Islet of Langerhans (tissue), 1 donor: Measurements from ENCODE around the gene TDRD7.
A peak's percentile ranks its signal among the peaks of the same experiment; 100 is the strongest.
"Not testable (repeated sequence)": the region's sequence is repeated elsewhere in the genome, so short reads cannot be mapped to it uniquely, and the experiment has no call there.

Source experiments
- FAIRE-seq: peaks from one replicate; lab custom pipeline; 2011; peaks lifted over from hg19 to GRCh38; lab: Jason Lieb, UNC

The TDRD7 gene

GRCh38 chr9:97427885-97428284 lies 16.0 kb downstream of the TDRD7 start:
- no peak for FAIRE-seq

DNA sequence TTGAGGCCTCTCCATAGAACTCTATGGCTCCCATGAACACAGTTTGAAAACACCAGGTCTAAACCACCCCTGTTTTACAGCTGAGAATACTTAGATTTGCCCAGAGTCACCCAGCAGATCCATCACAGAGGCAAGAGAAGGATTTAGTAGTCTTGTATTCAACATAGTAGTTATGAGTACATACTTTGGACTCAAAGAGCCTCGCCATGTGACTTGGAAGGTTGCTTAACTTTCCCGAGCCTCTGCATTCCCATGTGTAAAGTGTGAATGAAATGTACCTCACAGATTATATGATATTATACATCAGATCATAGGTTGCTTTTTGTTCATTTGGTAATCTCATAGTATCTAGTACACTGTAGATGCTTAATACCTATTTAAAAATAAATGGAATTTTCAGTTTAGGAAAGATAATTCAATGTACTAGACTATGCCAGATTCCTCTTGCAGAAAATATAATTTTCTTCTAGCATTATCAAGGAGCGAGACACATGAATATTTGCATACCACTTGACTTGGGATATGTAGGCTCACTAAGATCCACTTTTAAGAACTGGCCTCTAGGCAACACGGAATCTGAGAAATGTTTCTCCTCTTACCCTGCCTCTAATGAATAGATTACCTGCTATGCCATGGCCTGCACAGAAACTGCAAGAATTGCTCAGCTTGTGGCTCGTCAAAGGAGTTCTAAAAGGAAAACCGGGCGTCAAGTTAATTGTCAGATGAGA lies 18.6 kb downstream of the TDRD7 start:
- no peak for FAIRE-seq

DNA sequence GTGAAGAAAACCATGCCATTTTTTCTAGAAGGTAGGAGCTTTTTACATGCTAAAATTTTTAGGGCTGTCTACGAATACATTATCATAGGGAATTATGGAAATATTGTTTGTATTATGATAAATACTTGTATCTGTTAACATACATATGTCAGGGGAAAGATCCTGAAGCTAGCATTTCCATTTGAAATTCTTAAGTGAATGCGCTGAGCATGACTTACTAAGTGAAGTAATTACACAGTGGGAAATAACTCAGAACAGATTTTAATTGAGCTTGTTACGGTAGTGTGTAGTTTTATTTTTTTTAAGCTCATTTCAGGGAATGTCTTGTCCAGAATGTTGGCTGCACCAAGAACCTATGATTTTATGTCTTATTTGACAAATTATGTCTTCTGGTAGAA lies 19.1 kb downstream of the TDRD7 start:
- FAIRE-seq = no peak

DNA sequence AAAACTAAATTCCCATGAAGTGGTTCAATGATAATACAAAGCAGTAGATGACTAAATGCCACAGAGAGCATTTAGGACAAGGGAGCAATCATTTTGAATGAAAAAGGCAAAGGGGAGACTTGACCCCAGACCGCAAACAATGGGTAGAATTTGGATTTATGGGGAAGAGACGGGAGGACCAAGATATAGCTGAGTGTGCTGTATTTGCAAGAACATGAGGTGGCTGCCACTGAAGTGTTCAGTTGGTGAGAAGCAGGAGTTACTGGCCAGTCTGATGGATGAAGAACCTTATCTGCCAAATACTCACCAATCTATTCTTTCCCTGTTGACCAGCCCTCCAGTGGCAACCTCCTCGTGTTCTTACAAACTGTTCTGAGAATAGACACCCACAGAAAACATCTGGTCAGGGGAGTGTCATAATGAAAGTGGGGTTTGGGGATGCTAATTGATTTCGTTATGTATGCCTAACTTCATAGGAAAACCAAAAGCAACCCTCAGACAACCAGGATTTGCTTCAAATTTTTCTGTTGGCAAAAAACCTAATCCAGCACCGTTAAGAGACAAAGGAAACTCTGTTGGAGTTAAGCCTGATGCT lies 19.8 kb downstream of the TDRD7 start:
- FAIRE-seq = no peak

DNA sequence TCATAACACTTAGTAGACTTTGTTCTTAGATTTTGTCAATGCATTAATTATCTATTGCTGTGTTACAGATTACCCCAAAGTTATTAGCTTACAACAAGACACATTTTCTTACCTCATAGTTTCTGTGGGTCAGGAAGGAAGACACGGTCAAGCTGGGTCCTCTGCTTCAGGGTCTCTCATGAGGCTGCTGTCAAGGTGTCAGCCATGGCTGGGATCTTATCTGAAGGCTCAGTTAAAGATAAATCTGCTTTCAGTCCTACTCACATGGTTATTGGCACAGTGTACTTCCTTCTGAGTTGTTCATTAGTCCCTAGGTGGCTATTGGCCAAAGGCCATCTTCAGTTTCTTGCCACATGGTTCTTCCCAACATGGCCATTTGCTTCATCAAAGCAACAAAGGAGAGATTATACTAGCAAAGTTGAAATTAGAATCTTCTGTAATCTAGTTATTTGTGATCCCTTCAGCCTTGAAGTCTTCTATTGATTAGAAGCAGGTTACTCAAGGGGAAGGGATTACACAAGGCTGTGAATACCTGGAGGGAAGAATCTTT lies 25.2 kb downstream of the TDRD7 start:
- no peak for FAIRE-seq

GRCh38 chr9:97438257-97438656 lies 26.4 kb downstream of the TDRD7 start:
- FAIRE-seq = no peak

GRCh38 chr9:97438666-97439065 lies 26.8 kb downstream of the TDRD7 start:
- no peak for FAIRE-seq

DNA sequence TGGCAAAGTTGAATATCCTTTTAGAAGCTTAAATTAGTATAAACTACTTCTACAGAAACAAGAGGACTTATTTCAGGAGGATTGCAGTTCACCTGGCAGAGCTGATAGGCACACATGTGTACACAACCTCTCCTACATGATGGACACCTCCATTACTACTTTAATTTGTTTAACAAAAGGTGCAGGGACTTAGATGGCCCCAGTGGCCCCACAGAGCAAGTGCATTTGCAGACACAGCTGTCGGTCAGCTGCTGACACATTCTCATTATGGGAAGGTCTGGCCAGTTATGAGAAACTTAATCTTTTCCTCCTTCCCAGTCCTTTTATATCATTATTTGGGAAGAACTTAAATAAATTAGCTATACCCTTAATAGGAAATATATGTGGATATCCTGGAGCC lies 28.3 kb downstream of the TDRD7 start:
- no peak for FAIRE-seq

- no peak for FAIRE-seq
Observed at GRCh38 chr9:97441729-97442128, 29.8 kb downstream of the TDRD7 start.

- FAIRE-seq = no peak
Observed at GRCh38 chr9:97445119-97445701, 33.3 kb downstream of the TDRD7 start.

- no peak for FAIRE-seq
Observed at GRCh38 chr9:97447001-97447400, 35.1 kb downstream of the TDRD7 start.

DNA sequence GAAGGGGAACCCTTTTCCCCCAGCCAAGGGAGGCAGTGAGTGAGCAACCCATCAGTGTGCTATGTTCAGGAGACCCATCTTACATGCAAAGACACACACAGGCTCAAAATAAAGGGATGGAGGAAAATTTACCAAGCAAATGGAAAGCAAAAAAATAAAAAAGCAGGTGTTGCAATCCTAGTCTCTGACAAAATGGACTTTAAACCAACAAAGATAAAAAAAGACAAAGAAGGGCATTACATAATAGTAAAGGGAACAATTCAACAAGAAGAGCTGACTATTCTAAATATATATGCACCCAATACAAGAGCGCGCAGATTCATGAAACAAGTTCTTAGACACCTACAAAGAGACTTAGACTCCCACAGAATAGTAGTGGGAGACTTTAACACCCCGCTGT lies 41.7 kb downstream of the TDRD7 start:
- FAIRE-seq = not testable (repeated sequence)

GRCh38 chr9:97456841-97457240 lies 44.9 kb downstream of the TDRD7 start:
- not testable (repeated sequence) for FAIRE-seq

DNA sequence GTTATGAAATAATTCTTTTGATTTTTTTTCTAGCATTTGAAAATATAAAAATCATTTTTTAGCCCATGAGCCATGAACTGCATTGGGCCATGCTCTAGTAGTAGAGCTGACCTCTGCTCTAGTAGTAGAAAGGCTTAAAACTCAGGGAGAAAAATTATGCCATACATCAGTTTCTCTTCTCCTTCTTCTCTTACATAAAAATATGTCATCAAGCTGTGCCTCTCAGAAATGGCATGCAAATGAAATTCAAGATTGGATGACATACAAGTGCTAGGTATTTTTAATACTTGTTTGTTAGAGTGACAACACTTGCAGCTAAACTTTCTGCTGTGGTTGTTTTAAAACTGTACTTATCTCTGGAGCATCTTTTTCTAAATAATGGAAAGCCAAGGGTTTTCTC lies 47.4 kb downstream of the TDRD7 start:
- no peak for FAIRE-seq

DNA sequence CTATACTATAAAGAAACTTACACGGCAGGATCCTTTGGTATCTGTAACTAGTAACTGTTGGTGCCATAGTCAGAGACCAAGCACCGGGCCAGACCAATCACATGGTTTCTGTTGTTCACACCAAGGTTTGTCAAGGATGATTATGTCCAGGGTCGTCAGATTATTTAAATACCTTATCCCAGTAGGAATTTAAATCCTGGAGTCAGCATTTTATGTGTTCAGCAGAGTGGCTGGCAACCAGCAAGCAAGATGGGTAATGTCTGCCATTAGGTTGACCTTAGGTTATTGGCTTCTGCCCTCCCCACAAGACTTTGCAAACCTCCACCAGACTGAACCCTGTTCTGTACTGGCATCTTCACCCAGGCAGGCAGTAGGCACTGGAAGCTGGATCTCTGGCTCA lies 50.3 kb downstream of the TDRD7 start:
- no peak for FAIRE-seq

- no peak for FAIRE-seq
Observed at GRCh38 chr9:97462914-97463313, 51.0 kb downstream of the TDRD7 start.

GRCh38 chr9:97468658-97469448 lies 57.0 kb downstream of the TDRD7 start:
- FAIRE-seq = peak; percentile 13

DNA sequence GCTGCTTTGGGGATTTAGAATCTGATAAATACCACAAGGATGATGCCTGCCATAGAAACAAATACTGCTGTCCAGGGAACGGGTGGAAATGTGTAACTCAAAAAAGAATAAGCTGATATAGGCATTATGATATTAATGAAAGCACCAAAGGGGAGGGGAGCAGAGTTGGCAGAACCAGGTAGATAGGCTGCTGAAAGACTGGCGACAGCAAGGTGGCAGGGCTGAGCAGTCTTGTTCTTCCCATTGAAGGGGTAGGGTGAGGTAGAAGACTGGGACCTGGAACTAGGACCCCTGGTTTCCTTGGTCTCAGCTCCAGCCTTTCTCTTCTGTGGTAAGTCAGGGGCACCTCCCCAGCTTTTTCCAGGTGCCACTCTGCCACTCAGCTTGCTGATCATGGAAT lies 58.2 kb downstream of the TDRD7 start:
- no peak for FAIRE-seq

DNA sequence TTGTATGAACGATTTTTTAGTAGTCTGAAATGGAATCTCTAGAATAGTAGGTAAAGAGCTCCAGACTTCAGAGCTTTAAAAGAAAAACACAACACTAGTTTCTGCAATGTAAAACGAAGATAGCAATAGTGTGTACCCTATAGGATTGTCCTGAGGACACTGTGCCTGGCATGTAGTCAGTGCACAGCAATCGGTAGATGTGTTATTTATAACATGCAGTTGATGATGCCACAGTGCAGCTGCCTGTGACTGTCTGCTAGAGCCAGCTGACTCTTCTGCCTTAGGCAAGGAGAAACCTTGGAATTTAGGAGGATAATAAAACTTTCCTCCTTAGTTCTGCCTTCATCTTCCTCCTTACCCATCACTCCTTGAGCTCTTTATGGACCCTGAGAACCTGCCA lies 61.8 kb downstream of the TDRD7 start:
- FAIRE-seq = no peak

DNA sequence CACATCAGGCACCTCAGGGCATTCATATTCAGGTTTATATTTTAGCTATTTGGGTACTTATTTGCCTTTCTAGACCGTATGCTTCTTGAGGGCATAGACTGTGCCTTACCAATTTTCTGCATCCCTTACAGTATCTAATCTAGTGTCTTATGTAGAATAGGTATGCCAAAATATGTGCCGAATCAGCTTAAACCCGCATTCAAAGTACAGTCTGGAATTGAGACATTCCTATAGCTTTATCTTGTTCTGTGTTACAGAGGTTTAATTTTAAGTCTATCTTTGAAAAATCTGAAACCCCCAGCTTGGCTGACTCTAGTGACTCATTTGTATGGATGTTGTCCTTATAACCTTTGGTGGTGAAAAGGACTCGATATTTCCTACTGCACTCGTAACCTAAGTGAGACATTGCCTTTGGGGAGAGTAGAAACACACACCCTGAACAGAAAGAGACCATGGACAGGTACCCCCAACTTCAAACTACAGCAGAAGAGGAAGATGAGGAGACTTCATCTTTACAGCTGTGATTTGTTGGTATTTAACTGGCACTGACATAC lies 62.6 kb downstream of the TDRD7 start:
- no peak for FAIRE-seq

DNA sequence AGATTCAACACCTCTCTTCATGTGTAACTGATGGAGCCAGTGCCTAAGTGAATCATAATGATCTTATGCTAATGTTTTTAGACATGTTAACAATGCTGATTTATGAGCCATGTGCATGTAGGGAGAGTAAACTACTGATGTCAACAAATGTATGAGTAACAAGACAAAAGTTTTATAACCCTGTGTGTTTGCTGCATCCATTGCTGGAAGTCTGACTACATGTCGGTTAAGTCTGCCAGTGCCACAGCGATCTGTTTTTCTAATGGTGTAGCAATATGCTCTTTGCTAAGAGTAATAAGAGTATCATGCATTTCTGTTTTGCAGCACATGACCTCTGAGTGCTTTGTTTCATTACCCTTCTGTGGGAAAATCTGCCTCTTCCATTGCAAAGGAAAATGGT lies 63.2 kb downstream of the TDRD7 start:
- FAIRE-seq = no peak

DNA sequence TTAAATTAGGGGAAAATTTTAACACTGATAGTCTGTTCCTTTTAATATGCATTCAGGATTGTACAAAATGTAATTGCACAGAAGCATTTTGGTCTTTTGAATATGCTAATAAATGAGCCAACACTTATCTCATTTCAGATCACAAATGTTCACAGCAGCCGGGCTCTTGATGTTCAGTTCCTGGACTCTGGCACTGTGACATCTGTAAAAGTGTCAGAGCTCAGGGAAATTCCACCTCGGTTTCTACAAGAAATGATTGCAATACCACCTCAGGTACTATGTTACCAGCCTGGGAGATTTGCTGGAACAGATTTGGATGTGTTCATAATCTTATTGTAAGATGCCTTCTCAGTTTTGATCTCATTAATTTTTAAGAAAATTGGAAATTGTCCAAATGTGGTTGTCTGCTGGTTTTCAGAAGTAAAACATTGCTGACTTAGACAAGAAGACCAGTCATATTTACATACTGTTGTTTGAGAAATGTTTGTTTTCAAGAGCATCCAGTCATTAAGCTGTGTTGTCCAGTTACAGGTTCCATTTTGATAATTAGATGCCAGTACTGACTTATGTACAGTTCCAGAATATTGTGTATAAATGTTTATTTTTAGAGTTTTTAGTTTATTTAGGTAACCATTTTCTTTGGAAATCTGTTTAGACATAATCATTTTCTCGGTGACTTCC lies 66.5 kb downstream of the TDRD7 start:
- peak; percentile 36 for FAIRE-seq
